Adrenal gland (tissue), 5 donors: ENCODE data around the gene CORO6.

Source experiments
- POLR2A ChIP-seq, 2 donors: fragments of 450-650 bp; IDR thresholded peaks; one replicate each; pipeline ENCODE4 v1.6.1; 2017; ENCODE audit warnings: antibody characterized with exemption in 2 of 2, mild to moderate bottlenecking in 2 of 2, moderate library complexity in 1 of 2
- TF ChIP-seq, protein P1 (sequence below), 6 experiments: fragments of 450-650 bp in 4 of 6; fragments of 200-600 bp in 2 of 6; sonication (generic) in 1 of 6; IDR thresholded peaks; 1 replicate in 5 of 6; 2 replicates in 1 of 6; pipeline versions ENCODE4 v1.5.1 to v1.8.0; 2016 to 2021; ENCODE audit warnings: antibody characterized with exemption in 6 of 6, mild to moderate bottlenecking in 2 of 6, moderate library complexity in 1 of 6
- donor health status: DM: no; HTN: no; CAD: no.

DNA sequence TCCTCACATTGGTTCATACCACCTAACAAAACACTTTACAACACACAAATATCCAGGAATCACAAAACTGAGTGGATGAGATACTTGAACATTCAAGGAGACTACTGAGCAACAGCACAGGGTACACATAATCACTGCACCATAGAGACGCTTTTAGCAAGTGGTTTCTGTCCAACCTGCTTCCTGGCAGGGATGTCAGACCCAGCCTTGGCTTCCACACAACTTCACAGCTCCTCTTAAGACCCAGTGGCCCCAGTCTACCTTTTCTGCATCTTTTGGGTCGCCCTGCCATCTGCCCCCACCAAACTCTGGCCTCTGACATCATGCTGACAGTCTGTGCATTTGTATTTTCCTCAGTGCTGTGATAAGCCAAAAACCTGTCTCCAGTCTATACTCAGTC lies 5.9 kb upstream of the CORO6 start:
- TF ChIP-seq, protein P1, sequence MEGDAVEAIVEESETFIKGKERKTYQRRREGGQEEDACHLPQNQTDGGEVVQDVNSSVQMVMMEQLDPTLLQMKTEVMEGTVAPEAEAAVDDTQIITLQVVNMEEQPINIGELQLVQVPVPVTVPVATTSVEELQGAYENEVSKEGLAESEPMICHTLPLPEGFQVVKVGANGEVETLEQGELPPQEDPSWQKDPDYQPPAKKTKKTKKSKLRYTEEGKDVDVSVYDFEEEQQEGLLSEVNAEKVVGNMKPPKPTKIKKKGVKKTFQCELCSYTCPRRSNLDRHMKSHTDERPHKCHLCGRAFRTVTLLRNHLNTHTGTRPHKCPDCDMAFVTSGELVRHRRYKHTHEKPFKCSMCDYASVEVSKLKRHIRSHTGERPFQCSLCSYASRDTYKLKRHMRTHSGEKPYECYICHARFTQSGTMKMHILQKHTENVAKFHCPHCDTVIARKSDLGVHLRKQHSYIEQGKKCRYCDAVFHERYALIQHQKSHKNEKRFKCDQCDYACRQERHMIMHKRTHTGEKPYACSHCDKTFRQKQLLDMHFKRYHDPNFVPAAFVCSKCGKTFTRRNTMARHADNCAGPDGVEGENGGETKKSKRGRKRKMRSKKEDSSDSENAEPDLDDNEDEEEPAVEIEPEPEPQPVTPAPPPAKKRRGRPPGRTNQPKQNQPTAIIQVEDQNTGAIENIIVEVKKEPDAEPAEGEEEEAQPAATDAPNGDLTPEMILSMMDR (IDR thresholded peaks at IDR 0.05) = no peak
- no peak for TF ChIP-seq POLR2A (IDR thresholded peaks at IDR 0.05)
